Suppressor macrophage treated with lipopolysaccharide for 1 hour (primary cell): ENCODE data around the gene HTR1E.
"Not testable (repeated sequence)": the region's sequence is repeated elsewhere in the genome, so short reads cannot be mapped to it uniquely, and the experiment has no call there.

Experiments used
- DNase-seq, 3 donors: peaks; one replicate each; pipeline ENCODE4 v3.0.0-alpha.2; 2020 to 2022

HTR1E gene

GRCh38 chr6:86937219-86938079, at the start of gene HTR1E:
Gene HTR1E (plus strand): TSS chr6:86937528. CDS start chr6:87015335, 77,807 bp downstream.
- DNase-seq = peak in 1 of 3 donors; percentile 4

- DNase-seq = no peak
Observed at GRCh38 chr6:86888301-86888700, 49.0 kb upstream of the HTR1E start.

- not testable (repeated sequence) for DNase-seq
Observed at GRCh38 chr6:86897265-86897664, 40.1 kb upstream of the HTR1E start.

GRCh38 chr6:86913795-86914194, 23.5 kb upstream of the HTR1E start:
- DNase-seq = no peak

GRCh38 chr6:86916393-86916792, 20.9 kb upstream of the HTR1E start:
- no peak for DNase-seq

GRCh38 chr6:86927138-86927537, 10.2 kb upstream of the HTR1E start:
- DNase-seq = not testable (repeated sequence)

GRCh38 chr6:86927859-86928258, 9.5 kb upstream of the HTR1E start:
- not testable (repeated sequence) for DNase-seq

GRCh38 chr6:86934365-86934764, 3.0 kb upstream of the HTR1E start:
- DNase-seq = no peak

GRCh38 chr6:86936834-86937218, 502 bp upstream of the HTR1E start:
- no peak for DNase-seq

- no peak for DNase-seq
Observed at GRCh38 chr6:86938814-86939213, 1.5 kb downstream of the HTR1E start.

GRCh38 chr6:86941461-86941860, 4.1 kb downstream of the HTR1E start:
- DNase-seq = no peak

GRCh38 chr6:86942769-86943516, 5.6 kb downstream of the HTR1E start:
- no peak for DNase-seq

- no peak for DNase-seq
Observed at GRCh38 chr6:86943819-86944407, 6.6 kb downstream of the HTR1E start.

- no peak for DNase-seq
Observed at GRCh38 chr6:86949771-86950170, 12.4 kb downstream of the HTR1E start.

GRCh38 chr6:86952991-86953390, 15.7 kb downstream of the HTR1E start:
- no peak for DNase-seq

- DNase-seq = no peak
Observed at GRCh38 chr6:86959656-86960055, 22.3 kb downstream of the HTR1E start.

GRCh38 chr6:86961455-86962200, 24.3 kb downstream of the HTR1E start:
- no peak for DNase-seq

- DNase-seq = no peak
Observed at GRCh38 chr6:86963352-86963751, 26.0 kb downstream of the HTR1E start.

- DNase-seq = no peak
Observed at GRCh38 chr6:86964029-86964579, 26.8 kb downstream of the HTR1E start.

- DNase-seq = no peak
Observed at GRCh38 chr6:86966271-86966670, 28.9 kb downstream of the HTR1E start.

GRCh38 chr6:86969573-86969972, 32.2 kb downstream of the HTR1E start:
- DNase-seq = peak in 2 of 3 donors; percentile 0 to 1

GRCh38 chr6:86973088-86973487, 35.8 kb downstream of the HTR1E start:
- DNase-seq = no peak

GRCh38 chr6:86978251-86978650, 40.9 kb downstream of the HTR1E start:
- DNase-seq = no peak
